Fibroblast of the aortic adventitia (primary cell): ENCODE results near the gene TTYH1. TPM values are rescaled to one million over a fixed set of nuclear protein-coding genes. Genes with fewer than 3 reads are reported as not detected.

Experiments
- DNase-seq: peaks from one replicate; pipeline ENCODE4 v3.0.0-alpha.2; 2010; ENCODE audit warnings: low read depth
- H3K4me3 ChIP-seq: 2 replicates; pipeline ENCODE4 v1.5.1; 2011; ENCODE audit warnings: low read depth, mild to moderate bottlenecking, control low read depth, low read length, moderate library complexity
- CTCF ChIP-seq: IDR thresholded peaks from 2 replicates; pipeline ENCODE4 v1.5.1; 2011; ENCODE audit warnings: mild to moderate bottlenecking, low read length, control low read depth, inconsistent platforms; ENCODE audit not compliant: insufficient read depth
- total RNA-seq: library from RNA; depleted of rRNA; stranded (reverse); fragments of >200 nt; gene quantifications from 2 replicates; pipeline ENCODE4 v1.2.3, GENCODE V29; 2012; ENCODE audit warnings: low replicate concordance

TTYH1 gene
- total RNA-seq, 1 donor = not detected

- TF ChIP-seq CTCF = no peak
- H3K4me3 ChIP-seq = no peak overlapping the region
- no peak for DNase-seq
These were observed 62.4 kb downstream of the TTYH1 start for GRCh38 chr19:54477650-54478049.

GRCh38 chr19:54478677-54479266 lies 63.5 kb downstream of the TTYH1 start:
- DNase-seq = peak; percentile 56
- TF ChIP-seq CTCF = peak; percentile 72
- H3K4me3 ChIP-seq = no peak overlapping the region

- H3K4me3 ChIP-seq = no peak overlapping the region
- TF ChIP-seq CTCF = no peak
- no peak for DNase-seq
These were observed 64.8 kb downstream of the TTYH1 start for GRCh38 chr19:54480051-54480450.

DNA sequence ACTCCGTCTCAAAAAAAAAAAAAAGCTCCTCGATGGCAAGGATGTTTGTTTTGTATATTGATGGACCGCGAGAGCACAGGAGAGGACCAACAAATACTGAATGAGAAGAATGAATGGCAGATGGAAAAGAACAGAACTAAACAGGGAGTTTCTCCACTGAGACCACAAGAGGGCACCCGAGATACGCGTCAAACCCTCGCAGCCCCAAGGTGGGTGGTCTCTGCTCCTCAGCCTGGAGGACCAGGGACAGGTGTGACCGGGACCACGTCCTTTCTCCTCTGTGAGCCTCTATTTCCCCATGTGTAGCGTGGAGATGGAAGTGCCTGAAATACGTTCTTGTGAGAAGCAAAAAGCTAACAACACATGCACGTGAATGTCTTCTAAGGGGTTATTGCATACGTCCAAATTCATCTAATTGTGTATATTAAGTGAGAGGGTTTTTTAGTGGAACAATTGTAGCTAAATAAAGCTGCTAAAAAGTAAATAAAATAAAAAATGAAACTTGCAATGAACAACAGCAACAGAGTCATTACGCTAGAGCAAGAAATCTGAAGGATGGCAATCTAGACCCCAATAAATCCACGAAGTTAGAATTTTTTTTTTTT lies 66.2 kb downstream of the TTYH1 start:
- peak; percentile 45 for DNase-seq
- no peak overlapping the region for H3K4me3 ChIP-seq
- TF ChIP-seq CTCF = peak; percentile 79

- no peak for TF ChIP-seq CTCF
- H3K4me3 ChIP-seq = no peak overlapping the region
- no peak for DNase-seq
These were observed 67.6 kb downstream of the TTYH1 start for GRCh38 chr19:54482889-54483288.

GRCh38 chr19:54484451-54484850 lies 69.2 kb downstream of the TTYH1 start:
- DNase-seq = no peak
- H3K4me3 ChIP-seq = no peak overlapping the region
- TF ChIP-seq CTCF = no peak

DNA sequence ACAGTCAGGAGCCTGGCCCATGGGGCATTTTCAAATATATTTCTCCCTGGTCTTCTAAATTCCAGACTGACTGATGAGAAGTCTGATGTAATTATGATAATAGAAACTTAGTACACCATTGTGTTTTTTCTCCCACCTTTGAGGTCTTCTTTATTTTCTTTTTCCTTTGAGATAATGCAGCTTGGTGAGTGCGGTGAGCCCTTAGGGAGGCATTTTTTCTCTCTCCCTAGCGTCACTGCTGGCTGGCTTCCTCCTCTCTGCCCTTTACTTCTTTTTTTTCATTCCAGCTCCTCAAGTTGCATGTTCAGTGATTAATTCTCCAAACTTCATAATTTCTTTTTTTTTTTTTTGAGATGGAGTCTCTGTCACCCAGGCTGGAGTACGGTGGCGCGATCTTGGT lies 70.6 kb downstream of the TTYH1 start:
- no peak for TF ChIP-seq CTCF
- peak; percentile 58 for DNase-seq
- no peak overlapping the region for H3K4me3 ChIP-seq
